GM12878 (cell line): ENCODE results near the gene NAA38. TPM values are rescaled to one million over a fixed set of nuclear protein-coding genes. Genes with fewer than 3 reads are reported as not detected.

Experiments used
- CREM ChIP-seq: IDR thresholded peaks from 2 replicates; pipeline ENCODE4 v1.6.1; 2014; ENCODE audit warnings: antibody characterized with exemption, low read depth
- EED ChIP-seq: sonication (generic); IDR thresholded peaks from 2 replicates; pipeline ENCODE4 v1.6.1; 2016; ENCODE audit warnings: antibody characterized with exemption, low read depth
- NFIC ChIP-seq: IDR thresholded peaks from 2 replicates; pipeline ENCODE4 v1.6.1; 2012; ENCODE audit warnings: low read depth, mild to moderate bottlenecking, inconsistent platforms, low read length, moderate library complexity
- NFYA ChIP-seq: IDR thresholded peaks from 2 replicates; pipeline ENCODE4 v1.6.1; 2011; ENCODE audit warnings: low read depth, mild to moderate bottlenecking, low read length, improper control_type of control experiment, borderline replicate concordance
- TCF3 ChIP-seq: IDR thresholded peaks from 2 replicates; pipeline ENCODE4 v1.6.1; 2012; ENCODE audit warnings: low read depth, mild to moderate bottlenecking, low read length, borderline replicate concordance; ENCODE audit not compliant: insufficient read depth
- polyA plus RNA-seq, 11 experiments: library from polyadenylated mRNA; depleted of rRNA in 4 of 11; unstranded in 6 of 11; stranded (reverse) in 5 of 11; fragments of >200 nt; fragmentation: Nextera tagmentation in 4 of 11; fragmentation: Illumina TruSeq in 1 of 11; extraction: Ambion mirVana in 4 of 11; extraction: Trizol in 1 of 11; gene quantifications; 1 replicate in 1 of 11; 2 replicates in 10 of 11; pipeline versions ENCODE4 v1.2.1 to v1.2.3, GENCODE V29; 2011 to 2016; ENCODE audit warnings: inconsistent platforms in 2 of 11, missing spikeins in 2 of 11, low read depth in 1 of 11
- total RNA-seq, 4 experiments: library from RNA; depleted of rRNA in 3 of 4; stranded (reverse); fragments of >200 nt in 3 of 4; fragmentation: Illumina TruSeq in 1 of 4; extraction: Trizol in 1 of 4; gene quantifications; 2 replicates each; pipeline versions ENCODE4 v1.2.1 to v1.2.3, GENCODE V29; 2013 to 2021
- TF ChIP-seq, protein P1 (sequence below): IDR thresholded peaks from 2 replicates; pipeline ENCODE4 v1.6.1; 2012; ENCODE audit warnings: low read depth, low read length, improper control_type of control experiment
- TF ChIP-seq, protein P2 (sequence below): fragments of 450-650 bp; IDR thresholded peaks from 2 replicates; pipeline ENCODE4 v1.6.1; 2017; ENCODE audit warnings: mild to moderate bottlenecking, moderate library complexity
- TF ChIP-seq, protein P3 (sequence below), 3 experiments: IDR thresholded peaks in 2 of 3; conservative IDR thresholded peaks in 1 of 3; 2 replicates each; pipeline ENCODE4 v1.5.1; 2011; ENCODE audit warnings: low read depth in 3 of 3, low read length in 3 of 3, mild to moderate bottlenecking in 3 of 3, control low read depth in 2 of 3, moderate library complexity in 2 of 3, inconsistent platforms in 1 of 3, mixed read lengths in 1 of 3; ENCODE audit not compliant: control insufficient read depth in 2 of 3, insufficient read depth in 1 of 3; ENCODE audit errors: extremely low read depth in 1 of 3

The NAA38 gene
- total and polyA plus RNA-seq, 10 of the 15 experiments (the other 5 are each of a cell fraction or from before 2014, with no cell fraction given), result 31.5 to 337 (median 215) TPM

DNA sequence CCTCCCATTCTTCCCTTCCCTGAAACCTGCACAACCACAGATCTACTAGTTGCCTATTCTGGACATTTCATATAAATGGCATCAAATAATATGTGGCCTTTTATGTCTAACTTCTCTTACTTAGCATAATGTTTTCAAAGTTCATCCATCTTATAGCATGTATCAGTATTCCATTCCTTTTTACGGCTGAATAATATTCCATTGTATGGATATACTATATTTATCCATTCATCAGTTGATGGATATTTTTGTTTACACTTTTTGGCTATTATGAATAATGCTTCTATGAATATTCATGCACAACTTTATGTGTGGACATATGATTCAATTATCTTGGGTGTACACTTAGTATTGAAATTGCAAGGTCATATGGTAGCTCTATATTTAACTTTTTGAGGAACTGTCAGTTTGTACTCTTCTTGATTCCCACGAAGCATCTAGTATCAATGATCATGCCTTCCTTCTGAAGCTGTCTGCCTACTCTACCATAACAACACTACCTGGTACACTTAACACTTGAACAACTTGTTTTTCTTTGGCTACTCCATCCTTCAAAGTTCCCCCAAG, 18.5 kb upstream of the NAA38 start (continued):
- TF ChIP-seq, protein P1, sequence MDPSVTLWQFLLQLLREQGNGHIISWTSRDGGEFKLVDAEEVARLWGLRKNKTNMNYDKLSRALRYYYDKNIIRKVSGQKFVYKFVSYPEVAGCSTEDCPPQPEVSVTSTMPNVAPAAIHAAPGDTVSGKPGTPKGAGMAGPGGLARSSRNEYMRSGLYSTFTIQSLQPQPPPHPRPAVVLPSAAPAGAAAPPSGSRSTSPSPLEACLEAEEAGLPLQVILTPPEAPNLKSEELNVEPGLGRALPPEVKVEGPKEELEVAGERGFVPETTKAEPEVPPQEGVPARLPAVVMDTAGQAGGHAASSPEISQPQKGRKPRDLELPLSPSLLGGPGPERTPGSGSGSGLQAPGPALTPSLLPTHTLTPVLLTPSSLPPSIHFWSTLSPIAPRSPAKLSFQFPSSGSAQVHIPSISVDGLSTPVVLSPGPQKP, result no peak
- TF ChIP-seq EED (no peak), NFYA (no peak), NFIC (no peak), CREM (no peak), TCF3 (no peak)
- TF ChIP-seq, protein P2, sequence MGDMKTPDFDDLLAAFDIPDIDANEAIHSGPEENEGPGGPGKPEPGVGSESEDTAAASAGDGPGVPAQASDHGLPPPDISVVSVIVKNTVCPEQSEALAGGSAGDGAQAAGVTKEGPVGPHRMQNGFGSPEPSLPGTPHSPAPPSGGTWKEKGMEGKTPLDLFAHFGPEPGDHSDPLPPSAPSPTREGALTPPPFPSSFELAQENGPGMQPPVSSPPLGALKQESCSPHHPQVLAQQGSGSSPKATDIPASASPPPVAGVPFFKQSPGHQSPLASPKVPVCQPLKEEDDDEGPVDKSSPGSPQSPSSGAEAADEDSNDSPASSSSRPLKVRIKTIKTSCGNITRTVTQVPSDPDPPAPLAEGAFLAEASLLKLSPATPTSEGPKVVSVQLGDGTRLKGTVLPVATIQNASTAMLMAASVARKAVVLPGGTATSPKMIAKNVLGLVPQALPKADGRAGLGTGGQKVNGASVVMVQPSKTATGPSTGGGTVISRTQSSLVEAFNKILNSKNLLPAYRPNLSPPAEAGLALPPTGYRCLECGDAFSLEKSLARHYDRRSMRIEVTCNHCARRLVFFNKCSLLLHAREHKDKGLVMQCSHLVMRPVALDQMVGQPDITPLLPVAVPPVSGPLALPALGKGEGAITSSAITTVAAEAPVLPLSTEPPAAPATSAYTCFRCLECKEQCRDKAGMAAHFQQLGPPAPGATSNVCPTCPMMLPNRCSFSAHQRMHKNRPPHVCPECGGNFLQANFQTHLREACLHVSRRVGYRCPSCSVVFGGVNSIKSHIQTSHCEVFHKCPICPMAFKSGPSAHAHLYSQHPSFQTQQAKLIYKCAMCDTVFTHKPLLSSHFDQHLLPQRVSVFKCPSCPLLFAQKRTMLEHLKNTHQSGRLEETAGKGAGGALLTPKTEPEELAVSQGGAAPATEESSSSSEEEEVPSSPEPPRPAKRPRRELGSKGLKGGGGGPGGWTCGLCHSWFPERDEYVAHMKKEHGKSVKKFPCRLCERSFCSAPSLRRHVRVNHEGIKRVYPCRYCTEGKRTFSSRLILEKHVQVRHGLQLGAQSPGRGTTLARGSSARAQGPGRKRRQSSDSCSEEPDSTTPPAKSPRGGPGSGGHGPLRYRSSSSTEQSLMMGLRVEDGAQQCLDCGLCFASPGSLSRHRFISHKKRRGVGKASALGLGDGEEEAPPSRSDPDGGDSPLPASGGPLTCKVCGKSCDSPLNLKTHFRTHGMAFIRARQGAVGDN, result no peak
- TF ChIP-seq, protein P3, sequence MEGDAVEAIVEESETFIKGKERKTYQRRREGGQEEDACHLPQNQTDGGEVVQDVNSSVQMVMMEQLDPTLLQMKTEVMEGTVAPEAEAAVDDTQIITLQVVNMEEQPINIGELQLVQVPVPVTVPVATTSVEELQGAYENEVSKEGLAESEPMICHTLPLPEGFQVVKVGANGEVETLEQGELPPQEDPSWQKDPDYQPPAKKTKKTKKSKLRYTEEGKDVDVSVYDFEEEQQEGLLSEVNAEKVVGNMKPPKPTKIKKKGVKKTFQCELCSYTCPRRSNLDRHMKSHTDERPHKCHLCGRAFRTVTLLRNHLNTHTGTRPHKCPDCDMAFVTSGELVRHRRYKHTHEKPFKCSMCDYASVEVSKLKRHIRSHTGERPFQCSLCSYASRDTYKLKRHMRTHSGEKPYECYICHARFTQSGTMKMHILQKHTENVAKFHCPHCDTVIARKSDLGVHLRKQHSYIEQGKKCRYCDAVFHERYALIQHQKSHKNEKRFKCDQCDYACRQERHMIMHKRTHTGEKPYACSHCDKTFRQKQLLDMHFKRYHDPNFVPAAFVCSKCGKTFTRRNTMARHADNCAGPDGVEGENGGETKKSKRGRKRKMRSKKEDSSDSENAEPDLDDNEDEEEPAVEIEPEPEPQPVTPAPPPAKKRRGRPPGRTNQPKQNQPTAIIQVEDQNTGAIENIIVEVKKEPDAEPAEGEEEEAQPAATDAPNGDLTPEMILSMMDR (IDR thresholded peaks at IDR 0.05 in 2 of 3, conservative IDR thresholded peaks at IDR 0.05 in 1 of 3; ENCODE audit: control insufficient read depth in 2 of 3, extremely low read depth in 1 of 3, insufficient read depth in 1 of 3, low read depth in 3 of 3, low read length in 3 of 3), result no peak
